NCI-H146 (cell line): ENCODE results near the gene RYK.
"Not testable (repeated sequence)": the region's sequence is repeated elsewhere in the genome, so short reads cannot be mapped to it uniquely, and the experiment has no call there.

Source experiments
- DNase-seq: peaks from one replicate; lab custom pipeline; 2025; lab: John Stamatoyannopoulos, UW

RYK gene

GRCh38 chr3:134253475-134254226 is 3.0 kb upstream of the RYK start:
- DNase-seq = no peak

GRCh38 chr3:134252766-134253165 is 2.1 kb upstream of the RYK start:
- DNase-seq = peak; percentile 21

- no peak for DNase-seq
Observed at GRCh38 chr3:134251731-134252391, 1.2 kb upstream of the RYK start.

GRCh38 chr3:134249935-134250716 is 533 bp downstream of the RYK start:
- peak; percentile 75 for DNase-seq

- no peak for DNase-seq
Observed at GRCh38 chr3:134249296-134249841, 1.3 kb downstream of the RYK start.

GRCh38 chr3:134244921-134245320 is 5.7 kb downstream of the RYK start:
- DNase-seq = no peak

GRCh38 chr3:134242649-134243617 is 7.7 kb downstream of the RYK start:
- DNase-seq = no peak

GRCh38 chr3:134239538-134239937 is 11.1 kb downstream of the RYK start:
- DNase-seq = no peak

GRCh38 chr3:134237454-134238145 is 13.1 kb downstream of the RYK start:
- DNase-seq = peak; percentile 54

- DNase-seq = no peak
Observed at GRCh38 chr3:134236505-134237170, 14.0 kb downstream of the RYK start.

- no peak for DNase-seq
Observed at GRCh38 chr3:134235577-134236076, 15.0 kb downstream of the RYK start.

GRCh38 chr3:134232951-134233350 is 17.7 kb downstream of the RYK start:
- DNase-seq = no peak

GRCh38 chr3:134232151-134232550 is 18.5 kb downstream of the RYK start:
- DNase-seq = no peak

GRCh38 chr3:134231131-134231530 is 19.5 kb downstream of the RYK start:
- no peak for DNase-seq

- DNase-seq = no peak
Observed at GRCh38 chr3:134229038-134229437, 21.6 kb downstream of the RYK start.

- DNase-seq = no peak
Observed at GRCh38 chr3:134228479-134228878, 22.2 kb downstream of the RYK start.

- no peak for DNase-seq
Observed at GRCh38 chr3:134228035-134228434, 22.6 kb downstream of the RYK start.

GRCh38 chr3:134224796-134225156 is 25.9 kb downstream of the RYK start:
- not testable (repeated sequence) for DNase-seq

- DNase-seq = peak; percentile 22
Observed at GRCh38 chr3:134222835-134223234, 27.8 kb downstream of the RYK start.

GRCh38 chr3:134216851-134217250 is 33.8 kb downstream of the RYK start:
- DNase-seq = no peak
